HepG2 (cell line): ENCODE results near the gene PKP3. TPM values are rescaled to one million over a fixed set of nuclear protein-coding genes. Genes with fewer than 3 reads are reported as not detected.

Experiments
- ARNTL ChIP-seq: sonication (generic); formaldehyde crosslinking; IDR thresholded peaks from 2 replicates; pipeline ENCODE4 v1.4.0; 2020; ENCODE audit warnings: mild to moderate bottlenecking, missing genetic modification reagents
- ASH2L ChIP-seq: fragments of 300-600, 200-600 bp; sonication (generic); IDR thresholded peaks from 2 replicates; pipeline ENCODE4 v1.7.0; 2017; ENCODE audit warnings: low read depth, mild to moderate bottlenecking, moderate library complexity, mixed read lengths, low read length; ENCODE audit not compliant: insufficient read length
- HOXA3 ChIP-seq: sonication (generic); formaldehyde crosslinking; IDR thresholded peaks from 2 replicates; pipeline ENCODE4 v1.5.0; 2020; ENCODE audit warnings: missing genetic modification reagents
- IKZF4 ChIP-seq: sonication (generic); formaldehyde crosslinking; IDR thresholded peaks from 2 replicates; pipeline ENCODE4 v1.5.1; 2020; ENCODE audit warnings: borderline replicate concordance, mild to moderate bottlenecking, low read depth, missing genetic modification reagents; ENCODE audit errors: not compliant biosample characterization
- MNT ChIP-seq: fragments of 450-650 bp; IDR thresholded peaks from 2 replicates; pipeline ENCODE4 v1.6.1; 2016
- MYC ChIP-seq: sonication (generic); formaldehyde crosslinking; IDR thresholded peaks from 2 replicates; pipeline ENCODE4 v1.9.0; 2021; ENCODE audit warnings: missing genetic modification reagents, borderline replicate concordance
- NPAS2 ChIP-seq: sonication (generic); formaldehyde crosslinking; IDR thresholded peaks from 2 replicates; pipeline ENCODE4 v1.8.0; 2022; ENCODE audit warnings: mild to moderate bottlenecking, missing genetic modification reagents, borderline replicate concordance
- PAXIP1 ChIP-seq: sonication (generic); formaldehyde crosslinking; conservative IDR thresholded peaks from 2 replicates; pipeline ENCODE4 v1.4.0; 2020; ENCODE audit warnings: mild to moderate bottlenecking, missing genetic modification reagents, moderate library complexity
- RBAK ChIP-seq: sonication (generic); formaldehyde crosslinking; IDR thresholded peaks from 2 replicates; pipeline ENCODE4 v1.5.1; 2020; ENCODE audit warnings: mild to moderate bottlenecking, missing genetic modification reagents
- RXRA ChIP-seq: sonication (generic); formaldehyde crosslinking; IDR thresholded peaks from 2 replicates; pipeline ENCODE4 v1.5.1; 2020; ENCODE audit warnings: missing genetic modification reagents
- SALL1 ChIP-seq: sonication (generic); formaldehyde crosslinking; IDR thresholded peaks from 2 replicates; pipeline ENCODE4 v1.8.0; 2022; ENCODE audit warnings: mild to moderate bottlenecking, missing genetic modification reagents
- SOX13 ChIP-seq, 3 experiments: fragments of 450-650 bp in 1 of 3; sonication (generic) in 1 of 3; formaldehyde crosslinking in 1 of 3; IDR thresholded peaks in 2 of 3; conservative IDR thresholded peaks in 1 of 3; 2 replicates each; pipeline versions ENCODE4 v1.5.0 to v1.6.1; 2016 to 2020; ENCODE audit warnings: antibody characterized with exemption in 1 of 3, mild to moderate bottlenecking in 1 of 3, missing compliant biosample characterization in 1 of 3, missing genetic modification reagents in 1 of 3, moderate library complexity in 1 of 3
- ZBTB7B ChIP-seq: sonication (generic); formaldehyde crosslinking; IDR thresholded peaks from 2 replicates; pipeline ENCODE4 v1.4.0; 2020; ENCODE audit warnings: missing genetic modification reagents
- ZMYM4 ChIP-seq: sonication (generic); formaldehyde crosslinking; IDR thresholded peaks from 2 replicates; pipeline ENCODE4 v1.8.1; 2023; ENCODE audit warnings: mild to moderate bottlenecking, missing genetic modification reagents
- ZNF577 ChIP-seq: sonication (generic); formaldehyde crosslinking; IDR thresholded peaks from 2 replicates; pipeline ENCODE4 v1.4.0; 2020; ENCODE audit warnings: mild to moderate bottlenecking, low read depth, missing genetic modification reagents, borderline replicate concordance
- ZNF646 ChIP-seq: sonication (generic); formaldehyde crosslinking; IDR thresholded peaks from 2 replicates; pipeline ENCODE4 v1.9.0; 2021; ENCODE audit warnings: mild to moderate bottlenecking, missing genetic modification reagents
- ZSCAN21 ChIP-seq: sonication (generic); formaldehyde crosslinking; IDR thresholded peaks from 2 replicates; pipeline ENCODE4 v1.8.0; 2022; ENCODE audit warnings: mild to moderate bottlenecking, missing genetic modification reagents, moderate library complexity, borderline replicate concordance
- polyA plus RNA-seq, 8 experiments: library from polyadenylated mRNA; depleted of rRNA in 3 of 8; stranded (reverse) in 7 of 8; unstranded in 1 of 8; fragments of >200 nt; fragmentation: Illumina TruSeq in 4 of 8; extraction: Trizol in 4 of 8; gene quantifications; 2 replicates each; pipeline versions ENCODE4 v1.2.1 to v1.2.3, GENCODE V29; 2011 to 2016; ENCODE audit warnings: low read depth in 4 of 8, missing spikeins in 1 of 8, mixed read lengths in 1 of 8; ENCODE audit not compliant: insufficient read depth in 1 of 8
- total RNA-seq, 5 experiments: library from RNA; depleted of rRNA; stranded (reverse); fragments of >200 nt; fragmentation: Illumina TruSeq; extraction: Trizol; gene quantifications; 2 replicates each; pipeline ENCODE4 v1.2.3, GENCODE V29; 2016; ENCODE audit warnings: low read depth in 1 of 5

Gene PKP3
- total and polyA plus RNA-seq, 2 of the 13 experiments (the other 11 are each of a cell fraction or from before 2014, with no cell fraction given): 18.0 to 28.7 TPM

GRCh38 chr11:396948-397548, 3.0 kb downstream of the PKP3 start (continued):
- TF ChIP-seq ZNF646 (no peak), SOX13 (IDR thresholded peaks at IDR 0.05) (no peak), SOX13 (CRISPR knock-in tag; conservative IDR thresholded peaks at IDR 0.05 in 1 of 2, IDR thresholded peaks at IDR 0.05 in 1 of 2) (0 out of 4 replicates have a peak, but pooled peaks of 1 of the 2 experiments have one; percentile 6), ARNTL (CRISPR knock-in tag) (no peak), SALL1 (peak; percentile 58), MYC (no peak), NPAS2 (no peak), ZNF577 (no peak), HOXA3 (CRISPR knock-in tag) (peak; percentile 55), RBAK (CRISPR knock-in tag) (no peak), MNT (no peak), PAXIP1 (CRISPR knock-in tag) (peak; percentile 28; the same call in 1 of the 2 replicates), ZMYM4 (CRISPR knock-in tag) (peak; percentile 76; the same call in 1 of the 2 replicates), IKZF4 (CRISPR knock-in tag) (peak; percentile 36), RXRA (CRISPR knock-in tag) (peak; percentile 47; the same call in 1 of the 2 replicates), ASH2L (peak; percentile 60), ZSCAN21 (peak; percentile 49; the same call in 1 of the 2 replicates), ZBTB7B (CRISPR knock-in tag) (peak; percentile 76; the same call in 1 of the 2 replicates)
